SK-N-MC (cell line): Measurements from ENCODE around the gene TPRN.

Source experiments
- EZH2 ChIP-seq: fragments of 200-600 bp; sonication (generic); IDR thresholded peaks from one replicate; pipeline ENCODE4 v1.6.1; 2017; ENCODE audit warnings: antibody characterized with exemption
- POLR2AphosphoS5 ChIP-seq: IDR thresholded peaks from 2 replicates; pipeline ENCODE4 v1.6.1; 2012; ENCODE audit warnings: mild to moderate bottlenecking, low read depth, low read length, borderline replicate concordance

DNA sequence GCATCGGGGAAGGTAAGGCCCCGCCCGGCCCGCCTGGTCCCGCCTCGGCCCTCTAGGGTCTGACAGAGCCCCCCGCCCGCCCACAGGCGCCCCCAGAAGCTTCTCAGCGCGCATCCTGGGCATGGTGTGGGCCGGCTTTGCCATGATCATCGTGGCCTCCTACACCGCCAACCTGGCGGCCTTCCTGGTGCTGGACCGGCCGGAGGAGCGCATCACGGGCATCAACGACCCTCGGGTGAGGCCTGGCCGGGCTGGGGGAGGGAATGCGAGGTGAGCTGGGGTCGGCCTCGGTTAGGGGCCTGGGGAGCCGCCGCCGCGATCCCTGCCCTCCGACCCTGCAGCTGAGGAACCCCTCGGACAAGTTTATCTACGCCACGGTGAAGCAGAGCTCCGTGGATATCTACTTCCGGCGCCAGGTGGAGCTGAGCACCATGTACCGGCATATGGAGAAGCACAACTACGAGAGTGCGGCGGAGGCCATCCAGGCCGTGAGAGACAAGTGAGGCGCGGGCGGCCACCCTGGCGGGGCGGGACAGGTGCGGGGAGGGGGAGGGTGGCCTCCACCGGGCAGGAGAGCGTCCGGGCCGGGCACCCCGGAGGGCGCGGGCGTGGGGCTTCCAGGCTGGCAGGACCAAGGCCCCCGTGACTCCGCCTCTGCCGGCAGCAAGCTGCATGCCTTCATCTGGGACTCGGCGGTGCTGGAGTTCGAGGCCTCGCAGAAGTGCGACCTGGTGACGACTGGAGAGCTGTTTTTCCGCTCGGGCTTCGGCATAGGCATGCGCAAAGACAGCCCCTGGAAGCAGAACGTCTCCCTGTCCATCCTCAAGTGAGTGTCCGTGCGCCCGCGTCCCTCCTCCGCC, 37.8 kb downstream of the TPRN start:
- TF ChIP-seq EZH2 (no peak), POLR2AphosphoS5 (no peak)
